ENCODE data around the gene ZBTB20.

The ZBTB20 gene

GRCh38 chr3:114903213-114903612 is 243.9 kb downstream of the ZBTB20 start:
- DNase-seq = no peak

GRCh38 chr3:114902691-114903101 is 244.4 kb downstream of the ZBTB20 start:
- no peak for DNase-seq

- no peak for DNase-seq
Measured at GRCh38 chr3:114900908-114901307, 246.2 kb downstream of the ZBTB20 start.

GRCh38 chr3:114899186-114899931 is 247.7 kb downstream of the ZBTB20 start:
- no peak for DNase-seq

- DNase-seq = no peak
Measured at GRCh38 chr3:114896978-114897377, 250.1 kb downstream of the ZBTB20 start.

GRCh38 chr3:114893361-114893760 is 253.7 kb downstream of the ZBTB20 start:
- no peak for DNase-seq

- DNase-seq = no peak
Measured at GRCh38 chr3:114892880-114893279, 254.2 kb downstream of the ZBTB20 start.

GRCh38 chr3:114892131-114892879 is 254.8 kb downstream of the ZBTB20 start:
- no peak for DNase-seq

GRCh38 chr3:114887806-114888205 is 259.3 kb downstream of the ZBTB20 start:
- no peak for DNase-seq

- no peak for DNase-seq
Measured at GRCh38 chr3:114886905-114887304, 260.2 kb downstream of the ZBTB20 start.

- DNase-seq = no peak
Measured at GRCh38 chr3:114884213-114884923, 262.7 kb downstream of the ZBTB20 start.

- no peak for DNase-seq
Measured at GRCh38 chr3:114880078-114880477, 267.0 kb downstream of the ZBTB20 start.

- DNase-seq = no peak
Measured at GRCh38 chr3:114879059-114880031, 267.7 kb downstream of the ZBTB20 start.

GRCh38 chr3:114878114-114878839 is 268.8 kb downstream of the ZBTB20 start:
- no peak for DNase-seq

GRCh38 chr3:114877378-114878113 is 269.5 kb downstream of the ZBTB20 start:
- DNase-seq = no peak

GRCh38 chr3:114874522-114874971 is 272.5 kb downstream of the ZBTB20 start:
- no peak for DNase-seq

- DNase-seq = no peak
Measured at GRCh38 chr3:114873591-114873990, 273.5 kb downstream of the ZBTB20 start.

- no peak for DNase-seq
Measured at GRCh38 chr3:114872588-114872987, 274.5 kb downstream of the ZBTB20 start.

GRCh38 chr3:114872050-114872449 is 275.0 kb downstream of the ZBTB20 start:
- DNase-seq = no peak

- no peak for DNase-seq
Measured at GRCh38 chr3:114867835-114868503, 279.1 kb downstream of the ZBTB20 start.
